Stimulated activated naive B cell treated with anti-CD40 and anti-IgM and Interleukin-4, amounts not matched to agents 10 μg/mL and 1 μg/mL and 100 μg/mL, for 72 hours (primary cell): Measurements from ENCODE around the gene INAVA.

Experiments
- ATAC-seq, 2 donors: fragments of 150-1000 bp; cut with Tn5 transposase; replicated peaks; 2 replicates each; pipeline ENCODE4 v1.10.0; 2021; ENCODE audit warnings: moderate library complexity in 1 of 2
- DNase-seq: peaks from one replicate; pipeline ENCODE4 v3.0.0; 2021
- H3K27ac Mint-ChIP-seq: one replicate; pipeline ENCODE4 v1.8.0; 2022; ENCODE audit warnings: mild to moderate bottlenecking, mixed read lengths
- H3K27me3 Mint-ChIP-seq, 2 donors: one replicate each; pipeline ENCODE4 v1.8.0; 2022; ENCODE audit warnings: mixed read lengths in 2 of 2
- H3K36me3 Mint-ChIP-seq, 2 donors: one replicate each; pipeline ENCODE4 v1.8.0; 2022; ENCODE audit warnings: mixed read lengths in 2 of 2, mild to moderate bottlenecking in 1 of 2
- H3K4me1 Mint-ChIP-seq, 2 donors: one replicate each; pipeline ENCODE4 v1.8.0; 2022; ENCODE audit warnings: mixed read lengths in 2 of 2, mild to moderate bottlenecking in 1 of 2
- H3K4me3 Mint-ChIP-seq, 2 donors: one replicate each; pipeline ENCODE4 v1.8.0; 2022; ENCODE audit warnings: mild to moderate bottlenecking in 2 of 2, mixed read lengths in 2 of 2, moderate library complexity in 1 of 2
- H3K9me3 Mint-ChIP-seq, 2 donors: one replicate each; pipeline ENCODE4 v1.8.0; 2022; ENCODE audit warnings: mixed read lengths in 2 of 2, mild to moderate bottlenecking in 1 of 2

The INAVA gene

GRCh38 chr1:200899451-200899915, 4.8 kb downstream of the INAVA start:
- ATAC-seq, result no peak
- DNase-seq, result no peak
- Mint-ChIP-seq H3K9me3 (no peaks in the 10 kb centered on the region), H3K27ac (no peak overlapping the region), H3K27me3 (peaks cover 25 to 42% of the 10 kb centered on the region in 2 donors), H3K36me3 (no peaks in the 10 kb centered on the region), H3K4me1 (peaks cover 9 to 14% of the 10 kb centered on the region in 2 donors), H3K4me3 (no peak overlapping the region)

GRCh38 chr1:200899954-200900867, 5.5 kb downstream of the INAVA start:
- Mint-ChIP-seq H3K9me3 (no peaks in the 10 kb centered on the region), H3K36me3 (no peaks in the 10 kb centered on the region), H3K4me1 (peaks cover 9 to 14% of the 10 kb centered on the region in 2 donors), H3K27me3 (peaks cover 22 to 35% of the 10 kb centered on the region in 2 donors), H3K4me3 (no peak overlapping the region), H3K27ac (no peak overlapping the region)
- DNase-seq (no peak), ATAC-seq (no peak)

GRCh38 chr1:200900877-200901276, 6.2 kb downstream of the INAVA start:
- Mint-ChIP-seq H3K9me3 (no peaks in the 10 kb centered on the region), H3K27me3 (peaks cover 22 to 35% of the 10 kb centered on the region in 2 donors), H3K27ac (no peak overlapping the region), H3K36me3 (no peaks in the 10 kb centered on the region), H3K4me1 (peaks cover 5 to 10% of the 10 kb centered on the region in 2 donors), H3K4me3 (no peak overlapping the region)
- DNase-seq, result no peak
- no peak for ATAC-seq

- peaks cover 4 to 6% of the 10 kb centered on the region in 2 donors for H3K4me1 Mint-ChIP-seq
- no peak overlapping the region for H3K4me3 Mint-ChIP-seq
- H3K27me3 Mint-ChIP-seq, result peaks cover 22 to 35% of the 10 kb centered on the region in 2 donors
- no peaks in the 10 kb centered on the region for H3K36me3 Mint-ChIP-seq
- no peak overlapping the region for H3K27ac Mint-ChIP-seq
- no peak for DNase-seq
- H3K9me3 Mint-ChIP-seq, result no peaks in the 10 kb centered on the region
- no peak for ATAC-seq
Observed at GRCh38 chr1:200901350-200901749, 6.7 kb downstream of the INAVA start.

GRCh38 chr1:200901796-200902444, 7.2 kb downstream of the INAVA start:
- Mint-ChIP-seq H3K27ac (no peak overlapping the region), H3K4me3 (no peak overlapping the region), H3K4me1 (peaks cover 0 to 4% of the 10 kb centered on the region in 2 donors), H3K36me3 (no peaks in the 10 kb centered on the region), H3K9me3 (no peaks in the 10 kb centered on the region), H3K27me3 (peaks cover 22 to 35% of the 10 kb centered on the region in 2 donors)
- DNase-seq (no peak), ATAC-seq (no peak)

- H3K4me1 Mint-ChIP-seq, result peaks cover 7 to 15% of the 10 kb centered on the region in 2 donors
- peaks cover 13 to 18% of the 10 kb centered on the region in 2 donors for H3K27me3 Mint-ChIP-seq
- H3K36me3 Mint-ChIP-seq, result no peaks in the 10 kb centered on the region
- ATAC-seq (no peak), DNase-seq (no peak)
- no peak overlapping the region for H3K4me3 Mint-ChIP-seq
- peaks cover 3% of the 10 kb centered on the region in 2 donors for H3K9me3 Mint-ChIP-seq
- H3K27ac Mint-ChIP-seq, result no peak overlapping the region
Observed at GRCh38 chr1:200903793-200904192, 9.1 kb downstream of the INAVA start.

GRCh38 chr1:200904772-200905171, 10.1 kb downstream of the INAVA start:
- Mint-ChIP-seq H3K27me3 (peaks cover 9 to 10% of the 10 kb centered on the region in 2 donors), H3K36me3 (no peaks in the 10 kb centered on the region), H3K9me3 (peaks cover 3% of the 10 kb centered on the region in 2 donors), H3K27ac (no peak overlapping the region), H3K4me1 (peaks cover 8 to 15% of the 10 kb centered on the region in 2 donors), H3K4me3 (no peak overlapping the region)
- ATAC-seq (no peak), DNase-seq (no peak)

- DNase-seq, result no peak
- peaks cover 3% of the 10 kb centered on the region in 2 donors for H3K9me3 Mint-ChIP-seq
- peaks cover 5 to 10% of the 10 kb centered on the region in 2 donors for H3K27me3 Mint-ChIP-seq
- no peak overlapping the region for H3K27ac Mint-ChIP-seq
- peaks cover 9 to 15% of the 10 kb centered on the region in 2 donors for H3K4me1 Mint-ChIP-seq
- H3K36me3 Mint-ChIP-seq, result no peaks in the 10 kb centered on the region
- ATAC-seq, result peak; percentile 70 to 77
- H3K4me3 Mint-ChIP-seq, result no peak overlapping the region
Observed at GRCh38 chr1:200905411-200906052, 10.8 kb downstream of the INAVA start.

- DNase-seq (no peak), ATAC-seq (no peak)
- H3K4me1 Mint-ChIP-seq, result peaks cover 9 to 15% of the 10 kb centered on the region in 2 donors
- peaks cover 3% of the 10 kb centered on the region in 2 donors for H3K9me3 Mint-ChIP-seq
- no peak overlapping the region for H3K27ac Mint-ChIP-seq
- H3K27me3 Mint-ChIP-seq, result peaks cover under 1 to 6% of the 10 kb centered on the region in 2 donors
- H3K36me3 Mint-ChIP-seq, result no peaks in the 10 kb centered on the region
- H3K4me3 Mint-ChIP-seq, result no peak overlapping the region
Observed at GRCh38 chr1:200906491-200906890, 11.8 kb downstream of the INAVA start.

- ATAC-seq (peak; percentile 90 to 92), DNase-seq (peak; percentile 31)
- Mint-ChIP-seq H3K36me3 (no peaks in the 10 kb centered on the region), H3K4me1 (peaks cover 9 to 15% of the 10 kb centered on the region in 2 donors), H3K9me3 (peaks cover 3% of the 10 kb centered on the region in 2 donors), H3K27ac (no peak overlapping the region), H3K27me3 (no peaks in the 10 kb centered on the region), H3K4me3 (no peak overlapping the region)
Observed at GRCh38 chr1:200907611-200908097, 13.0 kb downstream of the INAVA start.

GRCh38 chr1:200908191-200908868, 13.6 kb downstream of the INAVA start:
- Mint-ChIP-seq H3K4me1 (peaks cover 9 to 15% of the 10 kb centered on the region in 2 donors), H3K9me3 (peaks cover 3% of the 10 kb centered on the region in 2 donors), H3K36me3 (no peaks in the 10 kb centered on the region), H3K4me3 (no peak overlapping the region), H3K27me3 (no peaks in the 10 kb centered on the region), H3K27ac (no peak overlapping the region)
- ATAC-seq, result no peak
- DNase-seq, result no peak

- Mint-ChIP-seq H3K27ac (no peak overlapping the region), H3K9me3 (peaks cover 3% of the 10 kb centered on the region in 2 donors), H3K4me1 (peaks cover 9 to 15% of the 10 kb centered on the region in 2 donors), H3K36me3 (no peaks in the 10 kb centered on the region), H3K27me3 (no peaks in the 10 kb centered on the region), H3K4me3 (no peak overlapping the region)
- ATAC-seq (no peak), DNase-seq (no peak)
Observed at GRCh38 chr1:200909071-200909470, 14.4 kb downstream of the INAVA start.

- H3K27me3 Mint-ChIP-seq, result no peaks in the 10 kb centered on the region
- DNase-seq (no peak), ATAC-seq (peak in 1 of 2 donors; percentile 6)
- H3K4me3 Mint-ChIP-seq, result no peak overlapping the region
- no peak overlapping the region for H3K27ac Mint-ChIP-seq
- H3K4me1 Mint-ChIP-seq, result peaks cover 9 to 15% of the 10 kb centered on the region in 2 donors
- peaks cover 3% of the 10 kb centered on the region in 2 donors for H3K9me3 Mint-ChIP-seq
- H3K36me3 Mint-ChIP-seq, result no peaks in the 10 kb centered on the region
Observed at GRCh38 chr1:200909757-200910239, 15.1 kb downstream of the INAVA start.
